PC-3 (cell line): ENCODE results near the gene RAB12. TPM values are rescaled to one million over a fixed set of nuclear protein-coding genes. Genes with fewer than 3 reads are reported as not detected.

Experiments used
- ATAC-seq: fragments of 200-7000 bp; cut with Tn5 transposase; 2 replicates; pipeline ENCODE4 v1.9.1; 2020; ENCODE audit warnings: mild to moderate bottlenecking, moderate library complexity
- BruUV-seq: library from RNA; stranded (reverse); fragments of 400-500 nt; replicated peaks from 2 replicates; lab custom pipeline; 2021; lab: Mats Ljungman, UMichigan
- CTCF ChIA-PET: fragments of 300-600 bp; sonication (Branson Sonifier 250); formaldehyde crosslinking; loops from one replicate; lab custom pipeline; 2022; ENCODE audit warnings: antibody characterized with exemption; lab: Charles Lee
- POLR2A ChIA-PET: fragments of 300-600 bp; sonication (Branson Sonifier 250); formaldehyde crosslinking; loops from one replicate; lab custom pipeline; 2022; ENCODE audit warnings: antibody characterized with exemption; ENCODE audit not compliant: unreplicated experiment; lab: Charles Lee
- DNase-seq: peaks from one replicate; pipeline ENCODE4 v3.0.0-alpha.2; 2015
- H2AFZ ChIP-seq: fragments of 300-600 bp; sonication (generic); 2 replicates; pipeline ENCODE4 v1.6.0; 2016; ENCODE audit warnings: antibody characterized with exemption, low read length
- H3F3A ChIP-seq: fragments of 300-600 bp; sonication (generic); one replicate; pipeline ENCODE4 v1.6.0; 2017; ENCODE audit warnings: antibody characterized with exemption, low read length, control low read depth, mild to moderate bottlenecking; ENCODE audit not compliant: unreplicated experiment
- H3K27ac ChIP-seq: fragments of 300-600 bp; sonication (generic); 2 replicates; pipeline ENCODE4 v1.5.1; 2016; ENCODE audit warnings: mild to moderate bottlenecking, low read length
- H3K27me3 ChIP-seq: fragments of 300-600 bp; sonication (generic); 2 replicates; pipeline ENCODE4 v1.6.1; 2016; ENCODE audit warnings: low read length, mixed read lengths
- H3K36me3 ChIP-seq: fragments of 300-600 bp; sonication (generic); 2 replicates; pipeline ENCODE4 v1.6.1; 2016; ENCODE audit warnings: low read depth, mixed run types, low read length, mixed read lengths
- H3K4me1 ChIP-seq: fragments of 300-600 bp; sonication (generic); 2 replicates; pipeline ENCODE4 v1.5.1; 2016; ENCODE audit warnings: low read length; ENCODE audit not compliant: insufficient read depth
- H3K4me2 ChIP-seq: fragments of 300-600 bp; sonication (generic); 2 replicates; pipeline ENCODE4 v1.6.0; 2016; ENCODE audit warnings: low read length
- H3K4me3 ChIP-seq: fragments of 300-600 bp; sonication (generic); 2 replicates; pipeline ENCODE4 v1.5.1; 2016; ENCODE audit warnings: mild to moderate bottlenecking, low read length, mixed read lengths
- H3K79me2 ChIP-seq: fragments of 300-600 bp; sonication (generic); 2 replicates; pipeline ENCODE4 v1.6.1; 2017; ENCODE audit warnings: low read length, mixed read lengths
- H3K9ac ChIP-seq: fragments of 300-600 bp; sonication (generic); 2 replicates; pipeline ENCODE4 v1.6.0; 2016; ENCODE audit warnings: mild to moderate bottlenecking, low read length
- H3K9me2 ChIP-seq: fragments of 300-600 bp; sonication (generic); replicated peaks from 2 replicates; pipeline ENCODE4 v1.6.1; 2016; ENCODE audit warnings: mixed run types, low read length, mixed read lengths
- H3K9me3 ChIP-seq: fragments of 300-600 bp; sonication (generic); 2 replicates; pipeline ENCODE4 v1.6.1; 2016; ENCODE audit warnings: low read length, mixed read lengths
- H4K20me1 ChIP-seq: fragments of 300-600 bp; sonication (generic); 2 replicates; pipeline ENCODE4 v1.6.1; 2016; ENCODE audit warnings: low read length, mixed read lengths
- EZH2 ChIP-seq: fragments of 300-600 bp; sonication (generic); IDR thresholded peaks from one replicate; pipeline ENCODE4 v1.6.1; 2017; ENCODE audit warnings: antibody characterized with exemption, mild to moderate bottlenecking, low read length; ENCODE audit not compliant: unreplicated experiment
- EZH2phosphoT487 ChIP-seq: fragments of 300-600 bp; sonication (generic); IDR thresholded peaks from 2 replicates; pipeline ENCODE4 v1.6.1; 2018; ENCODE audit warnings: mild to moderate bottlenecking, antibody characterized with exemption, low read length, borderline replicate concordance
- intact Hi-C: fragments of 100-400 bp; cut with micrococcal nuclease; formaldehyde crosslinking; loops from 2 replicates; pipeline ENCODE4 v1.9.0; 2023
- total RNA-seq: library from RNA; depleted of rRNA; stranded (reverse); fragments of >200 nt; gene quantifications from 2 replicates; pipeline ENCODE4 v1.2.3, GENCODE V29; 2014
- TF ChIP-seq, protein P1 (sequence below): fragments of 300-600 bp; sonication (generic); conservative IDR thresholded peaks from 2 replicates; pipeline ENCODE4 v1.5.1; 2017; ENCODE audit warnings: antibody characterized with exemption, low read depth, mild to moderate bottlenecking, low read length

RAB12 gene
- total RNA-seq, 1 experiment from 2014 or later, result 50.9 TPM

DNA sequence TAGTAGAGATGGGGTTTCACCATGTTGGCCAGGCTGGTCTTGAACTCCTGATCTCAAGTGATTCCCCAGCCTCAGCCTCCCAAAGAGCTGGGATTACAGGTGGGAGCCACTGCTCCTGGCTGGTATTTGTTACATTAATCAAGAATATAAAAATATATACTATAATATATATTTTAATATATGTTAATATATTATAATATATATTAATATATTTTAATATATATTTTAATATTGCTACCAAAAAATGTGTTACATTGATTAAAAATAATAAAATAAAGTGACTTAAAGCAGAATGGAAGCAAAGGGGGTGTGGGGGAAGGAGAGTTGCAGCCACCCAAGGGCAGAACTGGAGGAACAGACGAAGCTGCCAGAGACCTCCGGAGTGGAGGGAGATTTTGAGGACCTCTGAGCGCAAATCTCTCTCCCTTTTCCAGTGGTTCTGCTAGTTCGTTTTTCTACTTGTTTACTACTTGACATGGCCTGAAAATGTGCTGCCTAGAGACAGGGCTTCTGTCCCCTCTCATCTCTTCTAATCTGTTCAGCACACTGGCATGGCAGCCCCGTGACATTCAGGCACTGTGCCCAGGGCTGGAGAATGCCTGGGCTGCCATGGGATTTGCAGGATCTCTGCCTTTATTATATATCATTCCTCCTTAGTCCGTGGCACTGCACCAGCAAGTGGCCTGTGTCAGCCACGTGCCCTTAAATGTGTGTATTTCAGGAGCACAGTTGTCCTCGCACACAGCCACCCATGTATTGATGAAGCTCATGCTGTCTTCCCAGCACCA lies 47.9 kb upstream of the RAB12 start:
- no peak for ATAC-seq
- Histone ChIP-seq H3K9me2 (no peaks in the 10 kb centered on the region), H3K36me3 (no peaks in the 10 kb centered on the region), H3K4me2 (no peak overlapping the region), H3K79me2 (no peaks in the 10 kb centered on the region), H2AFZ (no peak overlapping the region), H3K27ac (no peak overlapping the region), H4K20me1 (no peaks in the 10 kb centered on the region), H3K9me3 (no peaks in the 10 kb centered on the region), H3K27me3 (peaks cover 29% of the 10 kb centered on the region; the same call in 1 of the 2 replicates), H3K9ac (no peak overlapping the region), H3K4me3 (no peak overlapping the region), H3F3A (no peaks in the 10 kb centered on the region), H3K4me1 (peaks cover 9% of the 10 kb centered on the region)
- DNase-seq, result no peak
- POLR2A ChIA-PET, result no interaction called here
- no TSS peak for BruUV-seq
- CTCF ChIA-PET, result no interaction called here
- intact Hi-C loops, result no loop called here
- TF ChIP-seq EZH2 (no peak), EZH2phosphoT487 (no peak)
- TF ChIP-seq, protein P1, sequence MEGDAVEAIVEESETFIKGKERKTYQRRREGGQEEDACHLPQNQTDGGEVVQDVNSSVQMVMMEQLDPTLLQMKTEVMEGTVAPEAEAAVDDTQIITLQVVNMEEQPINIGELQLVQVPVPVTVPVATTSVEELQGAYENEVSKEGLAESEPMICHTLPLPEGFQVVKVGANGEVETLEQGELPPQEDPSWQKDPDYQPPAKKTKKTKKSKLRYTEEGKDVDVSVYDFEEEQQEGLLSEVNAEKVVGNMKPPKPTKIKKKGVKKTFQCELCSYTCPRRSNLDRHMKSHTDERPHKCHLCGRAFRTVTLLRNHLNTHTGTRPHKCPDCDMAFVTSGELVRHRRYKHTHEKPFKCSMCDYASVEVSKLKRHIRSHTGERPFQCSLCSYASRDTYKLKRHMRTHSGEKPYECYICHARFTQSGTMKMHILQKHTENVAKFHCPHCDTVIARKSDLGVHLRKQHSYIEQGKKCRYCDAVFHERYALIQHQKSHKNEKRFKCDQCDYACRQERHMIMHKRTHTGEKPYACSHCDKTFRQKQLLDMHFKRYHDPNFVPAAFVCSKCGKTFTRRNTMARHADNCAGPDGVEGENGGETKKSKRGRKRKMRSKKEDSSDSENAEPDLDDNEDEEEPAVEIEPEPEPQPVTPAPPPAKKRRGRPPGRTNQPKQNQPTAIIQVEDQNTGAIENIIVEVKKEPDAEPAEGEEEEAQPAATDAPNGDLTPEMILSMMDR, result no peak

DNA sequence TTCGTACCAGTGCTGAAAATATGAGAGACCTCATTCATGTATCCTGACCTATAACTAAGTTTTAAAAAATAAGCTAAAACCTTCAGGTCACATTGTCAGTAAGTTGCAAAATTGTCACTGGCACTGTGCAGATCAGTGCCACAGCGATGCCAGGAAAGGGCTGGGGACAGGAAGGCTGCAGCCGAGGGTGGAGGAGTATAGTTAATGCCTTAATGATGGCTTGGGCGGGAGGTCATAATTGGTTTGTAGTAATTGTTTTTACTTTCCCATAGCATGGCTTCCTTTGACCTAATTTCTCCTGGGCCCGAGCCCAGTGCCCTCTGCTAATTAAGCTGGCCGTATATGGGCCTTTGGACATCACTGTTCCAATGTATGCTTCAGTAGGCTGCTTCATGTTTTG lies 47.2 kb upstream of the RAB12 start:
- ATAC-seq (no peak), DNase-seq (no peak)
- Histone ChIP-seq H3K4me3 (no peak overlapping the region), H3K36me3 (no peaks in the 10 kb centered on the region), H3K9ac (no peak overlapping the region), H3K4me1 (peaks cover 9% of the 10 kb centered on the region), H3K27me3 (peaks cover 27% of the 10 kb centered on the region; the same call in 1 of the 2 replicates), H3K9me3 (no peaks in the 10 kb centered on the region), H3K79me2 (no peaks in the 10 kb centered on the region), H4K20me1 (no peaks in the 10 kb centered on the region), H3K9me2 (no peaks in the 10 kb centered on the region), H3F3A (no peaks in the 10 kb centered on the region), H3K27ac (no peak overlapping the region), H2AFZ (no peak overlapping the region), H3K4me2 (no peak overlapping the region)
- ChIA-PET CTCF (no interaction called here), POLR2A (no interaction called here)
- TF ChIP-seq, protein P1, result no peak
- TF ChIP-seq EZH2, result no peak
- TF ChIP-seq EZH2phosphoT487, result no peak
- intact Hi-C loops, result no loop called here
- BruUV-seq, result no TSS peak

DNA sequence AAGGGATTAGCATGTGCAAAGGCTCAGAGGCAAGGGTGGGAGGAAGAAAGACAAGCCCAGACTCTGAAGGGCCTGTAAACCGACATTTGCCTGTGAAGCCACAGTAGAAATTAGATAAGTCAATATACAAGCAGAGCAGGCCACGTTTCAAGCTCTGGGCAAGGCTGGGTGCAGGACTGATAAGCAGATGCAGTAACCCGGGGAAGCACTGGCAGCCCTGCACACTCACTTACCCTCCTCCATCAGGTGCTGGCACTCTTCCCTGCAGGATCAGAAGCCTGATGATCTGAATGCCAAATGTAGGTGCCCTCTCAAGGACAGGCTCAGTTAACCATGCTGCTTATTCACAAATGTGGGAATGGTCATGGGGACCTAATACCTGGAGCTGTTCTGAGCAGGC lies 46.3 kb upstream of the RAB12 start:
- peaks cover 25% of the 10 kb centered on the region; the same call in 1 of the 2 replicates for H3K27me3 ChIP-seq
- H3K4me1 ChIP-seq, result peaks cover 9% of the 10 kb centered on the region
- no peaks in the 10 kb centered on the region for H3K79me2 ChIP-seq
- H3K36me3 ChIP-seq, result no peaks in the 10 kb centered on the region
- no peak for DNase-seq
- no peak overlapping the region for H3K4me2 ChIP-seq
- no peak overlapping the region for H3K9ac ChIP-seq
- H3F3A ChIP-seq, result no peaks in the 10 kb centered on the region
- CTCF ChIA-PET, result no interaction called here
- ATAC-seq, result no peak
- POLR2A ChIA-PET, result no interaction called here
- TF ChIP-seq, protein P1, result no peak
- TF ChIP-seq EZH2 (no peak), EZH2phosphoT487 (no peak)
- intact Hi-C loops, result no loop called here
- no peaks in the 10 kb centered on the region for H3K9me3 ChIP-seq
- no peaks in the 10 kb centered on the region for H4K20me1 ChIP-seq
- H3K4me3 ChIP-seq, result no peak overlapping the region
- BruUV-seq, result no TSS peak
- no peak overlapping the region for H2AFZ ChIP-seq
- H3K9me2 ChIP-seq, result no peaks in the 10 kb centered on the region
- no peak overlapping the region for H3K27ac ChIP-seq
